ENCODE measurements around the gene KLK13.

Gene KLK13

GRCh38 chr19:51060973-51061372 is 3.9 kb downstream of the KLK13 start:
- TF ChIP-seq CTCF (IDR thresholded peaks at IDR 0.05; ENCODE audit: low read depth, low read length), result no peak
- no peak for DNase-seq (ENCODE audit: extremely low read depth, low read depth)

- no peak for DNase-seq (ENCODE audit: extremely low read depth, low read depth)
- no peak for TF ChIP-seq CTCF (IDR thresholded peaks at IDR 0.05; ENCODE audit: low read depth, low read length)
Observed at GRCh38 chr19:51060336-51060735, 4.6 kb downstream of the KLK13 start.

- no peak for DNase-seq (ENCODE audit: extremely low read depth, low read depth)
- TF ChIP-seq CTCF (IDR thresholded peaks at IDR 0.05; ENCODE audit: low read depth, low read length), result no peak
Observed at GRCh38 chr19:51059715-51060114, 5.2 kb downstream of the KLK13 start.

- no peak for TF ChIP-seq CTCF (IDR thresholded peaks at IDR 0.05; ENCODE audit: low read depth, low read length)
Observed at GRCh38 chr19:51055866-51056265, 9.0 kb downstream of the KLK13 start.

DNA sequence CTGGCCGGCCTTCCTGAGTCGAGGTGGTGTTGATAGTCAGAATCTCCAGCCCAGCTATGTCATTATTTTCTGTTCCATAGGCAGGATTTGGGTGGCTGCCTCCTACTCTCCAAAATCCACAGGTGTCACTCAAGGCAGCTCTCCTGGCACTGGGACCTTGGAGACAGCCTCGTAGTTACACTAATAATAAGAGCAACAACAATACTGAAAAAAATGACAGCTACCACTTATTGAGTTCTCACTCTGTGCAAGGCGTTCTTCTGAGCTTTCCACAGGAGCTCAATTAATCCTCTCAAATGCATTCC is 17.9 kb downstream of the KLK13 start:
- DNase-seq (ENCODE audit: extremely low read depth, low read depth), result no peak
- TF ChIP-seq CTCF (IDR thresholded peaks at IDR 0.05; ENCODE audit: low read depth, low read length), result no peak

More at GRCh38 chr19:51055866-51056265, 9.0 kb downstream of the KLK13 start:
- DNase-seq (ENCODE audit: extremely low read depth, low read depth), result no peak

- TF ChIP-seq CTCF (IDR thresholded peaks at IDR 0.05; ENCODE audit: low read depth, low read length), result no peak
- no peak for DNase-seq (ENCODE audit: extremely low read depth, low read depth)
Observed at GRCh38 chr19:51044327-51044726, 20.6 kb downstream of the KLK13 start.

DNA sequence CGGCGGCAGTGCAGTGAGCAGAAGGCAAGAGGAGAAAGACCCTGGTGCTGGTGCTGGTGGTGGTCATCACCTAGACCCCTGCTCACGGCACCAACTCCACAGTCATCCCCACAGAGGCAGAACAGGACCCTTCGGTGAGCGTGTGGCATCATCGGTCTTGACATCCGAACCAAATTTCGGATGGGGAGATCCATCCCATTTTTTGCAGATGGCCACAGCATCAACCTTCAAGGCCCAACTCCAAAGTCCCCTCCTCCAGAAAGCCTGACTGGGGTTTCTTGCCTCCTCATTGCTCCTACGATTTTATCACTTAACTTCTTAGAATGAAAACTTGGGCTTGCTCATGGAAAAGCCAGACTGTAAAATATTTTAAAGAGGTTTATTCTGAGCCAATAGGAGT is 21.4 kb downstream of the KLK13 start:
- DNase-seq (ENCODE audit: extremely low read depth, low read depth), result no peak
- no peak for TF ChIP-seq CTCF (IDR thresholded peaks at IDR 0.05; ENCODE audit: low read depth, low read length)
